Activated CD8-positive, alpha-beta memory T cell treated with anti-CD3 and anti-CD28 coated beads for 24 hours (primary cell): ENCODE results near the gene PDGFB.

Source experiments
- DNase-seq: peaks from one replicate; pipeline ENCODE4 v3.0.0-alpha.2; 2020

Gene PDGFB

DNA sequence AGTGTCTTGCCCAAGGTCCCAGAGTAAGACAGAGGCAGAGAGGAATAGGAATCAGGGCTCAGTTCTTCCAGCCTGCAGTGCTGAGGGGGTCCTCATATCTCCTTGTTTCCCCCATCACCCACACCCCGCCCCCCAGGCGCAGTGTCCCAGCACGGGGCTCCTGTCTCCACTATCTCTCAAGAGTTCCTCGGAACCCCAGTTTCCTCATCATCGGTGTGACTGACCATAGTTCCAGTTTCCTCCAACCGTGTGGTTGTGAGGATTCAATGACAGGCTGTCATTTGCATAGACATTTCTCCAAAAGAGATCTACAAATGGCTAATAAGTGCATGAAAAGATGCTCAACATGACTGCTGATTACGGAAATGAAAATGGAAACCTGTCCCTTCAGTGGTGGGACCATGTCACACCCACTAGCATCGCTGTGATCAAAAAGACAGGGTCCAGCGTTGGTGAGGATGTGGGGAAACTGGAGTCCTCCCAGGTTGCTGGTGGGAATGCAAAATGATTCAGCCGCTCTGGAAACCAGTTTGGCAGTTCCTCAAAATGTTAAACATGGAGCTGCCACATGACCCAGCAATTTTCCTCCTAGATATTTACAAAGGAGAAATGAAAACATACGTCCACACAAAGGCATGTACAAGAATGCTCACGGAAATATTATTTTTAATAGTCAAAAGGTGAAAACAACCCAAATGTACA lies 31.8 kb upstream of the PDGFB start:
- DNase-seq, result no peak

DNA sequence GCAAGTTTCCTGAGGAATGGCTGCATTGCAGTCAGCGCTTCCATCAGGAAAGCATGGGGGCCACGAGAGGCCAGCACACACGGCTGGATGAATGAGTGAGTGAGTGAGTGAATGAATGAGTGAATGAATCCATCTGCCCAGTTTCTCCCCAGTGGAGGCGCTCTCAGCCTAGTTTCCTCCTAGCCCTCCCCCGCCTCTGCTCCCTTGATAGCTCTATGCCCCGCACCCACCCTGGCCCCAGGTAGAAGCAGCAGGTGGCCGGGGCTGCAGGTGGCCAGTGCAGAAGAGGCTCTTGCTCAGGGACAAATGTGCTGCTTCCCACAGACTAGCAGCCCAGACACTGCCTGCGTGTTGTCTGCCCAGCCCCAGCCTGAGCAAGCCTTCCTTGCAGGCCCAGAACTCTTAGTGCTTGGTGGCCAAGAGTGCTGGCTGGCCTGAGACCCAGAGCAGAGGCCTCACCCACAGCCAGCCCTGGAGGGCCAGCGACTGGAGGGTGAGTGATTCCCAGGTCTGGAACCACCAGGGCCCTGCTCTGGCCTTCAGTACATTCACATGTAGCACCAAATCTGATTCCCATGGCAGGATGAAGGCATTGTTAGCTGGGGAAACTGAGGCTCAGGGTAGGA lies 31.1 kb upstream of the PDGFB start:
- no peak for DNase-seq

DNA sequence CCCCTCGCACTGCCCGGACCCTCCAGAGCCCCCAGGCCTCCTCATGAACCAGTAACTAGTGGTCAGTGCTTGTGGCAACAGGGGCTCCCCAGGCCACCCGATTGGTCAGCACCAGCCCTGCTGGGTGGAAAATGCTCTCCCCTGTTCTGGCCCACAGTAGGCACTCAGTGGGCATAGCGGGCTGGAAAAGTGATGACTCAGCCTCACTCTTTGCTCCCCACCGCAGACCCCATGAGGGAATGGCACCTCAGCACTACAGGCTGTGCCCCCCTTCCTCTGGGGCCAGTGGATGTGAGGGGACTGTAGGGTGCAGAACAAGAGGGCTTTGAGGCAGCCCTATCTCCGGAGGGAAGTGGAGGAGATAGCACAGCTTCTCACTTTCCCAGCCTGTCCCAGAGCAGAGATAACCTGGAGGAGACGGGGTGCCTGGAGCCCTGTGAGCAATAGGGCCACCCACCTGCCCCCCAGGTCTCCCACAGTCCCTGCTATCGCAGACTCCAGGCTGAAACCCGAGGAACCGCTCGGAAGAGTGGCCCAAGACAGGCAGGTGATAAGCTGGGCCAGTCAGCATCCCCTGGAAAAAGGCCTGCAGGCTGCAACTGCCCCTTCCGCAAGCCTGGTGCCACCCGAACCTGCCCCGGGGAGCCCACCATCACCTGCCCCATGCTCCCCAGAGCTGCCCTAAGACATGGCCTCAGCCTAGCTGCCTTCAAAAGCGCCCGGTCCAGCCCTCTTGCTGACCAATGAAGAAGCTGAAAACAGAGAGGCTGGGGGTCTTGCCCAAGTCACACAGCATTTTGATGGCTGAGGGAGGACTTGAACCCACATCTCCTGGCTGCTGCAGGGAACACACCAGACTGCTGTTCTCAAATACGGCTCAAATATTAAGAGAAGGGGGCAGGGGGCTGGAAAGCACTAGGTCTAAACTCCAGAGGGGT lies 29.4 kb upstream of the PDGFB start:
- DNase-seq, result no peak

DNA sequence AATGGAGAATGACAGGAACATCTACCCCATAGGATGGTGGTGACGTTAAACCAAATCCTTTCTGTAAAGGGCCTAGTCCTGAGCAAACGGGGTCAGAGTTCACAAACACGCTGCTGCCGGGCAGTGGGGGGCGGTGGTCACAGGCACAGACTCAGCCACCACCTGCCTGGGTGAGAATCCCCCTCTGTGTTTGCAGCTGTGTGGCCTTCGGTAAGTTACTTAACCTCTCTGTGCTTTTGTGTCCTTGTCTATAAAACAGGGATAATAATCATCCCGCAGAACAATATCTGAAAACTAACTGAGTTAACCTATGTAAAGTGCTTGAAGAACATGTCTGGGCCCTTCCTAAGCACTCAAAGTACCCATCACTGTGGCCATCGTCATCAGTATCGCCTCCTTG lies 26.0 kb upstream of the PDGFB start:
- DNase-seq, result no peak

DNA sequence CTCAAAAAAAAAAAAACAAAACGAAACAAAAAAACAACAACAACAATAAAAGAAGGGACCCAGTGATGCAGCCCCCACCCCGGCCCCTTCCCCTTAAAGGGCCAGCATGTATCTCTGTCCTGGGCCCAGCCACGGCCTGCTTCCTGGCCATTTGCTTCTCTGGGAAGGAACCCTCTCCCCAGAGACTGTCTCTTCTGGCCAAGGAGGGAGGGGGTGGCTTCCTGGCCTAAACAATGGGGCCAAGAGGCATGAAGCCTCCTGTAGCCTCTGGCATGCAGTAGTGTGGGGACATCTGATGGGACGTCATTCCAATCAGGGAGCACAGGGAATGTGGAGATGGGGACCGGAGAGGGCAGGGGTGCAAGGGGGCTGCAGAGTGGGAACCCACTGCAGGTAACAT lies 25.5 kb upstream of the PDGFB start:
- no peak for DNase-seq

DNA sequence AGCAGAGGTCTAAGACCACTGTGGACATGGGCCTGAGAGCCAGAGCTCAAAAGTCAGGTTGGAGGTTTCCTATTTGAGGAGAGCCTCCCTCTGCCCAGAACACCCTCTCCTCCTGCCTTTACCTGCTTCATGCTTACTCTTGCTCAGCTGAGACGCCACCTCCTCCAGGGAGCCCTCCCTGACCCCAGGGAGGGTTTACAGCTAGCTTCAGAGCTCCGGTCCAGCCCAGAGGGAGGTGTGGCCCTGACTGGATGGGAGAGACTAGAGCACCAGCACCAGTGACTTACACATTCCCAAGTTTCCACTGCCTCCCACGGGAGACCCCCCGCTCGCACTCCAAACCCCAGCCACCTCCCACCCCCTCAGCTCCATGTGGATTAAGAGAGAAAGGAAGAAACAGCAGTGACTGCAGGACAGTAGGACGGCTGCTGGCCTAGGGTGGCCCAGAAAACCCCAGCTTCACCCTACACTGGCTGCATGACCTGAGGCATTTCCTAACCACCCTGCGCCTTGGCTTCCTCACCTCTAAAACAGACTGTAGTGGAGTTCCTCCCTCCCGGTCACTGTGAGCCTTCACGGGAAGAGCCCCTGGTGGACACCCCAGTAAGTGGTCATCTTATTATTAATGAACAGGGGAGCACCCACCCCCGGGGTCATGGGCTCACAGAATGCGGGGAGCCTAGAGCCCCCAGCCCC lies 24.5 kb upstream of the PDGFB start:
- DNase-seq, result no peak

DNA sequence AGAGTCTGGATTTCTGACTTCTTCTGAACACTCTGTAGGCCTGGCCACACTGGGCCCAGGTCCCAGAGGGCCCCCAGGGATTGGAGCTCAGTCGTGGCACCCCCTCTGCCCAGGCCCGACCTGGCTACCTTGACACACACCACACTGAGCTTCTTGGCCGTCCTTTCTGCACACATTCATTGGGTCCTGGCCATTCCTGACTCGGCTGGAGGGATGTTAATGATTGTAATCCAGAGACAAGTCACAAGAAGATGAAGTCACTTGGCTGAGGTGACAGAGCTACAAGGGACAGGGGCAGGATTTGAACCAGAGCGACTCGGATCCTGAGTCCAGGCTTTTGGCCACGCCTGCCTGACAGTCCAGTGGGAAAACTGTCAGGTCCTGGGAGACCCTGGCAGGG lies 23.9 kb upstream of the PDGFB start:
- no peak for DNase-seq

DNA sequence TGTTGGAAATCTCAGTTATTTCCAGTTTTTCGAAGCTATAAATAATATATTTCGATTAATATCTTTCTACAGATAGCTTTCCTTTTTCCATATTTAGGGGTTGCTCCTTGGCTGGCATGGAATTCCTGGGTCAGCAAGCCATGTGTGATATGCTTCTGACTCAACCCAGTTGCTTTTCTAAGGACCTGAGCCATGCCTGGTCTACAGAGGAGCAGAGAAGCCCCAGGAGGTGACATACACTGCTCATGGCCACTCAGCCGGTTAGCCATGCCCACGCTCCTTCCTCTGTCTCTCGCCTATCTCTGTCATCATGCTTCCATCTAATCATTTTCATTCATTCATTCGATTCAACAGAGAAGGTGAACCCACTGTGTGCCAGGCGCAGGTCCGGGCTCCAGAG lies 23.2 kb upstream of the PDGFB start:
- DNase-seq, result no peak

DNA sequence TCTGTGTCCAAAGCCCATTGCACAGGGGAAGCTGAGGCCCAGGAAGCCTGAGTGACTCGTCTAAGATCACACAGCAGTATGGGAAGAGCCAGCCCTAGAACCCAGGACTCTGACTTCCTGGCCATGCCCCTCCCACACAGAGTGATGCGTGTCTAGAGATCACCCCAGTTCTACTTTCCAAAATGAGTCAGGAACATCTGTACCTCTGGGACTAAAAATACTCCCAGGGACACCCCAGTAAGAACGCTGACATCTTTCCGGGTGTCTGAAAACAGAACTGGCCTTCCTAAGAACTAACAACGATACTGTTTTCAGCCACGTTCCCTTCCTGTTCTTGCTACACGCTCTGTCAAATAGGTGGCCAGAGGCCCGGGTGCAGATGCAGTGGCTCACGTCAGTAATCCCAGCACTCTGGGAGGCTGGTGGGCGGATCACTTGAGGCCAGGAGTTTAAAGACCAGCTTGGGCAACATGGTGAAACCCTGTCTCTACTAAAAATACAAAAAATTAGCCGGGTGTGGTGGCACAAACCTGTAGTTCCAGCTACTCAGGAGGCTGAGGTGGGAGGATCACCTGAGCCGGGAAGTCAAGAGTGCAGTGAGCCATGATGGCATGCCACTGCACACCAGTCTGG lies 21.7 kb upstream of the PDGFB start:
- DNase-seq, result no peak

DNA sequence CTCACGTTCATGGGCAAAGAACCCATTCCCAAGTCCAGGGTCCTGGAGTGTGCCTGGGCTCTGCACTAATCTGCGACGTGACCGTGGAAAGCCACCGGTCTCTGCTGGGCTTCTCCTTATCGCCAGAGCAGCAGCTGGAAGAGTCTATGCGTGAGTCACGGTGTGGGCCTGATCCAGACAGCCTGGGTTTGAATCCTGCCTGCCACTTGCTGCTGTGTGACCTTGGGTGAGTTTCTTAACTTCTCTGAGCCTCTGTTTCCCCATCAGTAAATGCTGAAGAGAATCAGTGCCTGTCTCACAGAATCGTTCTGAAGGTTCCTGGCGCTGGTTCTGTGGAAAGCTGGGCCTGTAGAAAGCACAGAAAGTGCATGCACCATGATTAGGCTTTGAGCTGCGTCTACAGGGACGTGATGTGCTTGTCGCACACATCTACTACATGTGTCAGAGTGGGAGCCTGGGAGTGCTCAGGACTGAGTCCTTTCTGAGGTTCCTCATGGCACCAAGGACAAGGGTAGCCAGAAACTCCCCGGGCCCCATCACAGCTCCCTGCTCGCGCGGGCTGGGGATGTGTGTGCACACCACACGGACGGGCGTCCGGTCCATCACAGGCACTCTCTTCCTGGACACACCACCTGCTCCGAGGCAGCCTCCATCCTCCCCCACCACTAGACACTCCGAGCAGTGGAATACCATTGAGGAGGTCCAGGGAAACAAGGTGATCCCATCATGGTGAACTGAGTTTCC lies 20.5 kb upstream of the PDGFB start:
- DNase-seq, result no peak

DNA sequence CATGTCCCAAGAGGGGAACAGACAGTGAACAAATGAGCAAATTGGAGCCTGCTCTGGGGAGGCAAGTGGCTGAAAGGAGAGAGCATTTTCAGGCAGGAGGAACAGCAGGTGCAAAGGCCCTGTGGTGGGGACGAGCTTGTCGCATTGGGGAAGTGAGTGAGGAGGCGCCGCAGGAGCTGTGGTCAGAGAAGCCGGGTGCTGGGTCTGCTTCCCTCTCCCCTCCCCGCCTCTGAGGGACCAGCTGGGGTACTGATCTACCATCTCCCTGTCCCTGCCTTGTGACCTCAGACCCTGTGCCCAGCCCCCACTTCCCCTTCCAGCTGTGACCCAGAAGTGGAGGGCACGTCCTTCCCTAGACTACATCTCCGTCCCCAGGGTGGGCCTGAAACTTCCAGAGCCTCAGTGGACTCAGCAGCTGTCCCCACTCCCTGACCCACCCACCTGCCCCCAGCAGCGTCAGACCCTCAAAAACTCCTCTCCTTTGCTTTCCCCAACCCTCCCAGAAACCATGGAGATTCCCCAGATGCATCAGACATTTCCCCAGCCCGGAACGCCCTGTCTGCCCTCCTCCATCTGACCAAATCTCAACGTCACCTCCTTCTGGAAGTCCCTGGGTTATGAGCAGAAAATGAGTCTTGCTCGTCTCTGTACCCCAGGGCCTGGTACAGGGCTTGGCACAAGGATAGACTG lies 19.7 kb upstream of the PDGFB start:
- DNase-seq, result no peak

DNA sequence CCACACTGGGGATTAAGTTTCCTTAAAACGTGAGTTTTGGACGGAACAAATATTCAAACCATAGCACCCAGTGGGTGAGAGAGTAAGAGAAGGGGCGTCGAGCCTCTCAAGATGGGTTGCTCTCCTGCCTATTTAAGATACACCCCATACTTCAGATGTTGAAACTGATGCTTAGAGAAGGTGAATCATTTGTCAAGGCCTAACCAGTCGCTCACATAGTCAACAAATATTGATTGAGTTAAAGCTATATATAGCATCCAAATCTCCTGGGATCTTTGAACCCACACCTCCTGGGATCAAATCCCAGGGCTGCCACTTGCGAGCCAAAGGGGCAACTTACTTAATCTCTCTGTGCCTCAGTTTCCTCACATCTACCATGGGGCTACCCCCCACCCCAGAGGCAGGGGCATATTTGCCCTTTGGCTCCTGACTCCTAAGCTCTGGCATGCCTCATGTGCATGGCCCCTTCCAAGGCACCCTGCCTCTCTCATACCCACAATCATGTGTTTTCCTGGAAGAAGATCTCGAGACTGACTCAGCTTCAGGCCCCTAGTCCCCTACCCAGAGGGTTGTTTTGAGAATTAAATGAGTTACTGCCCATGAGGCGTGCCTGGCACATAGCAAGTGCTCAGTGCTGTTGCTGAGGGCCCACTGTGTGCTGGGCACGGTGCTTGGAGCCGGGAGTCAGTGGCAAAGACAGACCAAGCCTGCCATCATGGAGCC lies 19.0 kb upstream of the PDGFB start:
- no peak for DNase-seq

DNA sequence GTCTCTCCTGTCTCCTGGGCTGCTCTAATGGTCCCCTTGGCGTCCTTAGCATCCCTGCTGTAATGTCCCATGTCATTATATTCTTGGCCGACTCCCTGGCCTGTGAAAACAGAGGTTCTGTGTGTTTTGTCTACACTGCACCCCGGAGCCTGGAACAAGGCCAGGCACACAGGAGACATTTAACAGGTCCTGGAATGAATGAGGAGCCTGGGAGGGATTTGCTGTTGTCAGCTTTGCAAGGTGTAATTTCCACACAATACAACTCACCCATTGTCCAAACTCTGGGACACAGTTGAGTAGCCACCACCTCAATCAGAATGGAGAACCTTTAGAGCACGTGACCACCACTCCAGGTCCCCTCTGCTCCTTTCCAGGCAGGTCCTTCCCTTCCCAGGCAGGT lies 14.9 kb upstream of the PDGFB start:
- no peak for DNase-seq

DNA sequence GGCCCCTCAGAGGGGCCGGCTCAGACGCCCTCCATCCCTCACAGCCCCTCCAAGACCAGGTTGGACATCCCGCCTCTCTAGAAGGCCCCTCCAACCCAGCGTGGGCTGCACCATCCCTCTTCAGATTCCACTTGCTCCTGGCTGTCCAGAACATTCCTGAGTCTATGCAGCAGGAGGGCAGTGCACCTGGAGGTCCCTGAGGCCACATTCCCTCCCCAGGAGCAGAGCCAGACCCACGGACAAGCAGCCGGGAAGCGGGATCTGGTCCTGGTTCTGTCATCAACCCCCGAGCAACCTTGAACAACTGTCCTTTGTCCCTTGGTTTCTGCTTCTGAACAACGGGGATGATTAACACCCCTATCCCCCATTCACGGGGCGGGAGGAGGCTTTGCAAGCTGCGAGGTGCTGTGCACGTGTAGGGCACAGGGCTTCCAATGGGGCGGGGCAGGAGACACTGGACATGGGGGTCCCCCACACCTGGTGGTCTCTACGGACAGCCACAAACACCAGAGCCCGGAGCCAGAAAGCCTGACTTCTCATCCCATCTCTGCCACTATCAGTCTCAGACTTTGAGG lies 13.2 kb upstream of the PDGFB start:
- no peak for DNase-seq

DNA sequence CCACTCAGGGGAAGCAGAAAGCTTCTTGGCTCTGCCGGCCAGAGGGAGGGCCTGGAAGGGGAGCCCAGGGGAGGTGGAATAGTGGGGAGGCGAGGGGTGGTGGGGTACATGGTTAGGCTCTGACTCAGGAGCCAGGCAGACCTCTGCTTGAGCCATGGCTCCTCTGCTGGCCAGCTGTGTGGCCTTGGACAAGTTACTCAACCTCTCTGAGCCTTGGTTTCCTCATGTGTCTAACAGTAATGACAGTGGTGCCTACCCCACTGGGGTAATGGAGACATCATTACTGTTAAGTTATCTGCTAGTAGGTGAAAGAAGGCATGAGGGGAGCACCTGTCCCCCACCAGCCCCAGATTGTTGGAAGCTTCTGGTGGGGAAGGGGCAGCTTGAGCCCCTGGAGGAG lies 12.2 kb upstream of the PDGFB start:
- no peak for DNase-seq

DNA sequence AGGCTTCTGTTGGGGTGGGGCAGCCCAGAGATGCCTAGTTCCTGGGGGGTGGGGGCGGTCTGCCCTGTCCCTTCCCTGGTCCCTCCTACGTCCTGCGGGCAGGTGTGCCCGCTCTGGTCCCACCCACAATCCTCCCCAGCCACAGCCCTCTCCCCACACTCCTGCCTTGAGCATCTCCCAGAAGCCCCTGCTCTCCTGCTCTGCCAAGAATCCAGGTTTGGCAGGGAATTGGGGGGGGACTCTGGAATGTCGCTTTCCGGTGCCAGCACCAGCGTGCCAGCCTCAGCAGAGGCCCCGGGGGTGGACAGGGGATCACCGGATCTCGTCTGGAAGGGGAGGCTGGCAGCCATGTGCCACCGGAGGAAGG lies 11.4 kb upstream of the PDGFB start:
- no peak for DNase-seq

DNA sequence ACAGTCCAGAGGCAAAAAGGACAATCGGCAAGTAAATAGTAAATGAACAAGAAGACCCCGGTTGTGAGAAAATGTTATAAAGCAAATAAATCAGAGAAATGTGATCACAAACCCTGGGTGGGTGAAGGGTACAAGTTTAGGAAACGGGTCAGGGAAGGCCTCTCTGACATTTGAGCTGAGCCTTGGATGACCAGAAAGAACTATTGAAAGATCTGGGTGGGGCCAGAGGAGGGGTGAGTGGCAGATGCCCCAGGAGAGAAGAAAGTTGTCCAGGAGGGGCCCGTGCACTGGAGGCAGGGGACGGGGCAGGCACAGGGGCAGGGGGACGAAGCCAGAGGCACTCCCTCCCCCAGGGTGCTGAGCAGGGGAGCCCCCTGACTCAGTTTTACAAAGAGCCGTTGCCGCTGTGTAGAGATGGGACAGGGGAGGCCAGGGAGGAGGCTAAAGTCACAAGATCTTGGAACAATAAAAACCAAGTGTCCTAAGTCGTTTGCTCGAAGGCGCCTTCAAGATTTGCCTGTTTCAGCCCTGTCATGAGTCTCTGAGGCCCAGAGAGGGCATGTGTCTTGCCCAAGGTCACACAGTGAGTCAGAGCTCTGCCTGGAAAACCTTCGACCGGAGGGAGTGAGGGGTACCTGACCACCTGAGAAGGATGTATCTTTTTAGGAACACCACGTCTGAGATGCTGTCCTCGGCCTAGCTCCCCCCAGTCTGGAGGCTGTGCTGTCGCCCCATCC lies 10.8 kb upstream of the PDGFB start:
- no peak for DNase-seq

DNA sequence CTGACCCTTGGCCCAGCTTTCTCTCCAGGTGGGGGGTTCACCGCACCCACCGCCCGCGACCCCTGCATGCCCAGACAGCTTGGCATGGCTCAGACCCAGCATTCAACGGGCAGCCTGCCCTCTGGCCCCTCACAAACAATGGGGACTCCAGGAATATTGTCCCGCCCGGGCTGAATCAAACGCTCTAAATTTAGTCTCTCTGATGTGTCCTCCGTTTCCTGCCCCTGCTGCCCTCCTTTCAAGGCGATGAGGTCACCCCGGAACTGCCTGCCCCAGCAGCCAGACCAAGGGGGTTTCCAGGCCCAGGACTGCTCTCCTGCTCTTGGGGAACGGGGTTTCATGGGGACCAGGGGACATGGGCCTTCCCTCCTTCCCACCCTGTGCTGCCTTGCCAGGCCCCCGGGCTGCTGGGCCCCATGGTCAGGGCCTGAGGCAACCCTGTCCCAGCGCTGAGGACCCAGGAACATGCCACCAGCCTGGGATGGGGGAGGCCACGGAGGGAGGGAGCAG lies 10.1 kb upstream of the PDGFB start:
- DNase-seq, result no peak

DNA sequence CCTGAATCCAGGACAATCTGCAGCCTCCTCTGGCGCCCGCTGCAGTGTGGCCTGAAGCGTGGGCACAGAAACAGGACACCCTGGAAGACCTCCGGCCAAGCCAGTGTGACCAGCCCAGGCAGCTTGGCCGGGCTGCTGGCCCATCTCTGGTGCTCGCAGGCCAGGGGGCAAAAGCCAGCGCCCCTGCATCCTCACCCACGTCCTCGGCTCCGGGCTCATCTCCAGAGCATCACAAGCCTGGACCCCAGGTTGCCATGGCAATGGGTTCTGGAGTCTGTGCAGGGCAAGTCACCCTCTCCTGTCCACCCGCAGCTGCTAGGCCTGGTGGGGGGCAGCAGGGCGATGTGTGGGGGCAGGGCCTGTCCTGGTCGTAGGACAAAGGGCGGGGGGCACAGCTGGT lies 9.3 kb upstream of the PDGFB start:
- DNase-seq, result no peak
